ENCODE measurements around the gene DPEP1.
"Not testable (repeated sequence)": the region's sequence is repeated elsewhere in the genome, so short reads cannot be mapped to it uniquely, and the experiment has no call there.

The DPEP1 gene

DNA sequence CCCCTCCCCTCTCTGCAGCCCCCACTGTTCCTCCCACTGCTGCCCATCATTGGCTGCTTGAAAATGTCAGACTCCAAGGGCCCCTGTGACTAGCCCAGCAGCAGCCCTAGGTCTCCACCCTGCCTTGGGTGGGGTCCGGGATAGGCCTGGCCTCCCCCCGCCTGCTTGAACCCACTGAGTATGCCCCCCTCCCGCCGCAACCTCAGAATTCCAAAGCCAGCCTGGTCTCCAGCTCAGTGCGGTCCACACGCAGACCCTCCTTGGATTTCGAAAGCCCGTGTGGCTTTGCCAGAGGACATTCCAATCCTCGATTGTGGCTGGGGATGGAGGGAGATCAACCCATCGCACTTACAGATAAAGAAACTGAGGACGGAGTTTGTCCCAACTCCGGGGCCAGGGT lies 6.4 kb downstream of the DPEP1 start:
- DNase-seq (ENCODE audit: low read depth), result no peak

DNA sequence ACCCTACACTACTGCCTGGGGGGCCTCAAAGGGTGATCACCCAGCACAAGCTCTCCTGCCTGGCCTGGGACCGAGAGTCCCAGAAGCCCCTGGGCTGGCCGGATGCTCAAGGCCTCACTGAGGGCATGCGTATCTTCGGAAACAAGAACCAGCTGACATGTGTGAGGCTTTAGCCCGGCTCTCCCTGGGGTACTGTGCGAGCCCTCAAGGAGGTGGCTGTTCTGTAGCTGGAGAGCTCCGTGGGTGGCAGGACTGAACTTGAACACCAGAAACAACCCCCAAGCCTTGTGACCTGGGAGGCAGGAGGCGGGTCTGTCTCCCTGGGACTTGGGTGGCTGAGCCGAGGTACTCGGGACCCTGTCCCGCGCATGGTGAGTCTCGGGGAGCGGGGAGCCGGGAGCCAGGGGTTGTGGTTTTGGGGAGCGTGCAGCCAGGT lies 7.0 kb downstream of the DPEP1 start:
- no peak for DNase-seq (ENCODE audit: low read depth)

DNA sequence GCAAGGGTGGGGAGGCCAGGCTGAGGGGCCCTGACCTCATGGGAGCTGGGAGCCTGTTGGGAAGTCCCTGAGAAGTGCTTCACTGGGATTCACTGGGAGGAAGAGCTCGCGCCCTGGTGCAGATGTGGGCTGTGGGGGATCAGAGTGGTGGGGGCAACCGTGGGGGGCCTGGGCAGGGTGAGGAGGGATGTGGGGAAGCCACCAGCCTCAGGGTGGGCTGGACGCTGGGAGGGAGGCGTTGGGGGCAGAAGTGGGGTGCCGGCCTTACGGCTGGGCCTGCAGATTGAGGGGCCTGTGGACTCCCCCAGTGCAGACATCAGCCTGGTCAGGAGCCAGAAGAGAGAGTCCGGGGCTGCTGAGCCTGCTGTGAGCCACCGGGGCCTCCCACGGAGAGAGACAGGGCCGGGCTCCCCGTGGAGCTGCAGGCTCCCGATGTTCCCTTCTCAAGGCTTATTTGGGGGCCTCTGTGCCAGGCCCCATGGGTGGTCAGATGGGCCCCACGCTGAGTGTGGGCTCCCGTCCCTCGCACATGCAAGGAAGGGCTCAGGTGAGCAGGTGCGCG lies 7.8 kb downstream of the DPEP1 start:
- DNase-seq (ENCODE audit: low read depth), result no peak

- DNase-seq (ENCODE audit: low read depth), result no peak
These were observed 8.4 kb downstream of the DPEP1 start for GRCh38 chr16:89621698-89622409.

DNA sequence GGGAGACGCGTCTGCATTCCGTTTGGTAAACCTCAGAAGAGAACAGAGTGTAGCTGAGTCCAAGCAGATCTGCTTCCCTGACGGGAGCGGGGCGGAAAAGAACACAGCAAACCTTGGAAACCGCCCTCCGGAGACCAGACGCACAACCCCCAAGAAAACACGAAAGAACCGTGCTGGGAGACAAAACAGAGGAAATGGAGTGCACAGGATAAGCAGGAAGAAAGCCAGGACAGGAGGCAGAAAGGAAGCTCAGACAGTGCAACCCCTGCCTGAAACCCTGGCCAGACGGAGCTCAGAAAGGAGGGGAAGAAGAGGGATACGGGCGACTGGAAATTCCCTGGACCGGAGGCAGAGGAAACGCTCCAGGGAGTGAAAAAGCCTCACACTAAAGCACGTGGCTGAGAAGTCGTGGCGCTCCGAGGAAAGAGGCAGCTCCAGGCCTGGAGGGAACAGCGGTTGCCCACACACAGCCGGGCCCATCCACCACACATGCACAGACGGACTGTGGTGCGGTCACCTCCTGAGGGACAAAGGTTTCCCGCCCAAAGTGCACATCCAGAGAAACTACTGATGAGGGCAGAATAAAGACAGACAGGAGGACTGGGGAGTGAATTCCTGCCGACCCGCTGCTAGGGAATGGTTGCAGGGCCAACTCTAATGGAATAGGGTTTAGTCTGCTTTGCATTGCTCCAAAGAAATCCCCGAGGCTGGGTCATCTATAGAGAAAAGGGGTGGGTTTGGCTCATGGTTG lies 10.2 kb downstream of the DPEP1 start:
- no peak for DNase-seq (ENCODE audit: low read depth)

DNA sequence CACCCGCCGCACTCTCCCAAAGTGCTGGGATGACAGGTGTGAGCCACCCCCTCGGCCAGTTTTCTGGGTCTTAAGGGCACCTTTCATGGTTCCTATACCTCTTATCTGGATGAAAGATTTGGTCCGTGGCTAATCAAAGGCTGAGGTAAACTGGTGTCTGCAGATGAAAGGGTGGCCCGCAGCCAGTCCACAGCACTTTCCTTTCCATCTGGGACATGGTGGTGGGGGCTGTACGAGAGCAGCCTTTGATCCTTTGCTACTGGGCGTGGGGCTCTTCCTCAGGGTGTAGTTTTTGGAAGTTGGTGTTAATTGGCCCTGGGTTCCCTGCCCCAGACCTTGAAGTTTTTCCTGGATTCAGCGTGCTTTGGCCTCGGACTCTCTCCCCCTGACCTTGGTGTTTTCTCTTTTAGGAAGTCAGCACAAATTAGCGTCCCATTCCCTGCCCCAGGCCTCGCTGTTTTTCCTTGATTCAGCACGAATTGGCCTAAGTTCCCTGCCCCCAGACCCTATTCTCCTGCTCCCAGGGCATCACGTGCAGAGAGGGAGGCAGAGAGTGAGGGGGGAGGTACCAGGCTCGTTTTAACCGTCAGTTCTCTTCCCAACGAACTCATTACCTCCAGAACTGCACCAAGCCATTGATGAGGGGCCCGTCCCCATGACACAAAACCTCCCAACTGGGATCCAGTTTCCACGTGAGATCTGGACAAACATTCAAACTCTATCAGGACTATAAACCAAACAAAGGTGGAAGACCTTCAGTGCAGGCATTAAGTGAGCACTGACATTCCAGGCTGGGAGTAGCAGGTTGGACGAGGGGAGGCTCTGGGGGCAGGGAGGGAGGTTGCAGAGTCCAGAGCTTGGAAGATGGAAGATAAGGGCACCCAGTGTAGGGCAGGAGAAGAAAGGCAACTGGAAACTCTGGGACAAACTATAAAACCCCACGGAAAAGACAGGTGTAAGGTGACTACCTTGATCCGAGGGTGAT lies 11.6 kb downstream of the DPEP1 start:
- no peak for DNase-seq (ENCODE audit: low read depth)

- DNase-seq (ENCODE audit: low read depth), result no peak
These were observed 16.6 kb downstream of the DPEP1 start for GRCh38 chr16:89629827-89630610.

DNA sequence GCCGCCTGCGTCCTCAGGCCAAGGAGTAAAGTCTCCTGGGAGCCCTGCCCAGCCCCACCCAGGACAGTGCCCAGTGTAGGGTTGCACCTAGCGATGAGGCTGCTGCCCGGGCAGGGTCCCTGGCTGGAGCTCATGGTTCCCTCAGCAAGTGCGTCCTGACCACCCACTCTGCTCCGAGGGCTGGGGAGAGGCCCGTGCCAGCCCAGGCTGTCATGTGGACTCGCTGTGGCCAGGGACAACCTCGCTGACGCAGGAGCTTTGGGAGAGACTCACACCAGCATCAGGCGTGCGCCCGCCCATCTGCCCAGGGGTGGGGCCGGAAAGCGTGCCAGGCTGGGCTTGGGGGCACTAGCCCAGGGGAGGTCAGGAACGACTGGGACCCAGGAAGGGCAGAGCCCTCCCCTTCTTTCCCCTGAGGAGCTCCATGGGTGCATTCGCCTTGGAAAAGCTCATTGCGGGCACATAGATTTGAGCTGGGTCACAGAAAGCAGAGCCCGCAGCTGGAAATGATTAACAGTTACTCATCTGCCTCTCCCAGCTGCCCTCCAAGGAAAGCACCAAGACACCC lies 19.7 kb downstream of the DPEP1 start:
- no peak for DNase-seq (ENCODE audit: low read depth)

DNA sequence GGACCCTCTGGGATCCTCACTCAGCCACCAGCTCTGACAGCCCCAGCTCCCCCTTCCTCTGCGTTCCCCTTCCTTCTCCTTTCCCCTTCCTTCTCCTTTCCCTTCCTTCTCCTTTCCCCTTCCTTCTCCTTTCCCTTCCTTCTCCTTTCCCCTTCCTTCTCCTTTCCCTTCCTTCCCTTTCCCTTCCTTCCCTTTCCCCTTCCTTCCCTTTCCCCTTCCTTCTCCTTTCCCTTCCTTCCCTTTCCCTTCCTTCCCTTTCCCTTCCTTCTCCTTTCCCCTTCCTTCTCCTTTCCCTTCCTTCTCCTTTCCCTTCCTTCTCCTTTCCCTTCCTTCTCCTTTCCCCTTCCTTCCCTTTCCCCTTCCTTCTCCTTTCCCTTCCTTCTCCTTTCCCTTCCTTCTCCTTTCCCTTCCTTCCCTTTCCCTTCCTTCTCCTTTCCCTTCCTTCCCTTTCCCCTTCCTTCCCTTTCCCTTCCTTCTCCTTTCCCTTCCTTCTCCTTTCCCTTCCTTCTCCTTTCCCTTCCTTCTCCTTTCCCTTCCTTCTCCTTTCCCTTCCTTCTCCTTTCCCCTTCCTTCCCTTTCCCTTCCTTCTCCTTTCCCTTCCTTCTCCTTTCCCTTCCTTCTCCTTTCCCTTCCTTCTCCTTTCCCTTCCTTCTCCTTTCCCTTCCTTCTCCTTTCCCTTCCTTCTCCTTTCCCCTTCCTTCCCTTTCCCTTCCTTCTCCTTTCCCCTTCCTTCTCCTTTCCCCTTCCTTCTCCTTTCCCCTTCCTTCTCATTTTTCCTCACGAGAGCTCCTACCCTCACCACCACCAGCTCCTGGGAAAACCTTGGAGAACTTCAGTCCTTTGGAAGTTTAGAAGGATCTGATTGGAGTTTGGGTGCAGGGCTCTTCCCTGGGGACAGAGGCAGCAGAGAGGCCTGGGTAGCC lies 21.3 kb downstream of the DPEP1 start:
- not testable (repeated sequence) for DNase-seq (ENCODE audit: low read depth)

- no peak for DNase-seq (ENCODE audit: low read depth)
These were observed 23.2 kb downstream of the DPEP1 start for GRCh38 chr16:89636663-89637062.

DNA sequence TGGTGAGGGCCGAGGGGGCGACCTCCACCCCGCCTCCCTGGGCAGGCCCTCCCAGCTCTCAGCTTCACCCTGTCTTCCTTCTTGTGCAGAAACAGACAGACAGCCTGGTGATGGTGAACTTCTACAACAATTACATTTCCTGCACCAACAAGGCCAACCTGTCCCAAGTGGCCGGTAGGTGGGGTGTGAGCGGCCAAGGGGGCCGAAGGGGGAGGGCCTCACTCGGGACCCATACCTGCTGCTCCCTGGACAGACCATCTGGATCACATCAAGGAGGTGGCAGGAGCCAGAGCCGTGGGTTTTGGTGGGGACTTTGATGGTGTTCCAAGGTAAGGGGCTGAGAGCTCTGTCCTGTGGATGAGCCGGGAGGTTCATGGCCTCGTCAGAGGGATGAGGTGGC lies 23.9 kb downstream of the DPEP1 start:
- DNase-seq (ENCODE audit: low read depth), result no peak

- no peak for DNase-seq (ENCODE audit: low read depth)
These were observed 25.0 kb downstream of the DPEP1 start for GRCh38 chr16:89638455-89638854.

DNA sequence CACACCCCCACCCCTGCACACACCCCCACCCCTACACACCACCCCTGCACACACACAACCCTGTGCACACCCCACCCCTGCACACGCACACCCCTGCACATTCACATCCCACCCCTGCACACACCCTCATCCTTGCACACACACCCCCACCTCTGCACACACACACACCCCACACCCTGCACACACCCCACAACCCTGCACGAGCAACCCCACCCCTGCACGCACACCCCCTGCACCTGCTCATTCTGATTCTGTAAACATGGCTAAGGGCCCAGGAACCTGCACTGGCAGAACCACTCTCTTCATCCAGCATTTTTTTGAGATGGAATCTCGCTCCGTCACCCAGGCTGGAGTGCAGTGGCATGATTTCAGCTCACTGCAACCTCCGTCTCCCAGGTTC lies 25.9 kb downstream of the DPEP1 start:
- no peak for DNase-seq (ENCODE audit: low read depth)

GRCh38 chr16:89641458-89642119 lies 28.1 kb downstream of the DPEP1 start:
- DNase-seq (ENCODE audit: low read depth), result no peak

GRCh38 chr16:89642574-89642973 lies 29.1 kb downstream of the DPEP1 start:
- DNase-seq (ENCODE audit: low read depth), result no peak

GRCh38 chr16:89643769-89644300 lies 30.4 kb downstream of the DPEP1 start:
- no peak for DNase-seq (ENCODE audit: low read depth)

DNA sequence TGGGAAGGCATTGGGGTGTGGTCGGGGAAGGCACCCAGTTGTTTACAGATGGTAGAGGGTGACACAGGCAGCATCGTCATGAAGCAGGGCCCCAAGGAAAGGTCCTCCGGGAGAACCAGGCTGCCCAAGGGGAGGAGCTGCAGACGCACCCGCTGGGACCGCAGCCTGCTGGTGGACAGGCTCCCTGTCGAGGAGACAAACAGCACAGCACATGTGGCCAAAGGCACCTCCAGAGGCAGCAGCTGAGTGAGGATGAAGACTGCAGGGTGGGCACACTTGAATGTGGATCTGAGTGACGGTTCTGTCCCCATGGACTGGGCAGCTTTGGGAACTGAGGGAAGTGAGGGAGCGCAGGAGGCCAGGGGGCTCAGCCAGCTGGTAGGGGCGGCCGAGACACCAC lies 31.7 kb downstream of the DPEP1 start:
- DNase-seq (ENCODE audit: low read depth), result no peak

- no peak for DNase-seq (ENCODE audit: low read depth)
These were observed 32.8 kb downstream of the DPEP1 start for GRCh38 chr16:89646270-89646669.

GRCh38 chr16:89646906-89647305 lies 33.5 kb downstream of the DPEP1 start:
- DNase-seq (ENCODE audit: low read depth), result no peak
